ENCODE results near the gene CD74. TPM values are rescaled to one million over a fixed set of nuclear protein-coding genes. Genes with fewer than 3 reads are reported as not detected.
A peak's percentile ranks its signal among the peaks of the same experiment; 100 is the strongest.

CD74 gene
- total RNA-seq, 1 experiment from 2014 or later: 19.5 TPM

- Histone ChIP-seq H2BK120ac (ENCODE audit: low read depth, low read length, poor library complexity, severe bottlenecking) (no peak overlapping the region), H3K79me2 (ENCODE audit: insufficient read depth, low read length) (no peaks in the 10 kb centered on the region), H3K18ac (ENCODE audit: insufficient read length, low read depth, low read length) (no peak overlapping the region), H2AK5ac (ENCODE audit: insufficient read length, low read length) (no peak overlapping the region), H2BK5ac (ENCODE audit: insufficient read length, low read length) (no peak overlapping the region), H2BK20ac (ENCODE audit: low read depth, low read length, poor library complexity, severe bottlenecking) (no peak overlapping the region), H3K23ac (ENCODE audit: insufficient read length, low read depth, low read length) (no peak overlapping the region), H3K79me1 (ENCODE audit: insufficient read depth, low read depth, low read length, poor library complexity, severe bottlenecking) (no peaks in the 10 kb centered on the region), H3K56ac (ENCODE audit: insufficient read length, low read depth, low read length) (no peak overlapping the region), H2BK15ac (ENCODE audit: low read depth, low read length) (no peak overlapping the region), H3K4me2 (ENCODE audit: insufficient read depth, insufficient read length, low read length) (no peak overlapping the region), H3K14ac (ENCODE audit: insufficient read depth, low read length) (no peak overlapping the region), H3K9ac (ENCODE audit: extremely low read depth, insufficient read length, low read length) (no peak overlapping the region), H3K27me3 (ENCODE audit: insufficient read depth, low read length) (no peaks in the 10 kb centered on the region), H4K20me1 (ENCODE audit: control insufficient read depth, insufficient read depth, insufficient read length) (no peaks in the 10 kb centered on the region), H2BK12ac (ENCODE audit: insufficient read length, low read depth, low read length) (no peak overlapping the region), H4K5ac (ENCODE audit: insufficient read length, low read depth, low read length) (no peak overlapping the region), H3K27ac (ENCODE audit: insufficient read length, low read depth, low read length) (no peak overlapping the region), H2AFZ (ENCODE audit: low read length) (no peak overlapping the region), H3K9me3 (ENCODE audit: control insufficient read depth, low read depth, low read length) (no peaks in the 10 kb centered on the region), H3K23me2 (ENCODE audit: insufficient read length, low read depth, low read length, poor library complexity, severe bottlenecking) (no peaks in the 10 kb centered on the region), H3K4ac (ENCODE audit: low read depth, low read length) (no peak overlapping the region), H4K8ac (replicated peaks; ENCODE audit: insufficient read length, low read depth, low read length) (no peak overlapping the region), H3K4me1 (ENCODE audit: insufficient read depth, low read length) (peaks cover 3% of the 10 kb centered on the region; the same call in 1 of the 2 replicates), H3T11ph (ENCODE audit: low read length) (no peak overlapping the region), H4K91ac (ENCODE audit: insufficient read length, low read depth, low read length) (no peak overlapping the region)
- no peak overlapping the region for H3K4me3 Mint-ChIP-seq
- H3K27me3 Mint-ChIP-seq (ENCODE audit: low read depth): no peaks in the 10 kb centered on the region; the same call in 1 of the 2 replicates
- H3K27ac Mint-ChIP-seq: peak overlapping the region in 1 of 3 experiments; percentile 12; a peak in 1 of 7 replicates
- H3K36me3 Mint-ChIP-seq (ENCODE audit: insufficient read depth in 1 of 3, low read depth in 3 of 3): no peaks in the 10 kb centered on the region
- no CpG with 5 or more reads among the region's 2 CpGs for WGBS (ENCODE audit: extremely low coverage, insufficient read length, low lambda C conversion rate)
- peaks cover 53 to 54% of the 10 kb centered on the region in 2 experiments for H3K4me1 Mint-ChIP-seq
- H3K9me3 Mint-ChIP-seq: no peaks in the 10 kb centered on the region
- DNase-seq: no peak
- TF ChIP-seq CTCF (conservative IDR thresholded peaks at IDR 0.05): no peak
Observed at GRCh38 chr5:150461231-150461630, 48.5 kb upstream of the CD74 start.
